Heart left ventricle (tissue), 16 donors: Measurements from ENCODE around the gene EML6. TPM values are rescaled to one million over a fixed set of nuclear protein-coding genes. Genes with fewer than 3 reads are reported as not detected.

Experiments
- ATAC-seq, 4 donors: fragments of 200-7000 bp; cut with Tn5 transposase; one replicate each; pipeline ENCODE4 v1.9.1; 2020 to 2022; ENCODE audit warnings: moderate library complexity in 4 of 4, mild to moderate bottlenecking in 3 of 4, moderate number of reproducible peaks in 1 of 4
- DNase-seq, 5 donors: peaks; one replicate each; pipeline ENCODE4 v3.0.0-alpha.2; 2020
- H3K27ac ChIP-seq, 12 donors: fragments of 200-600 bp; sonication (generic) in 4 of 12; one replicate each; pipeline versions ENCODE4 v1.5.0 to v1.8.0; 2016 to 2022; ENCODE audit warnings: mild to moderate bottlenecking in 2 of 12
- H3K27me3 ChIP-seq, 9 donors: fragments of 200-600 bp; sonication (generic) in 2 of 9; one replicate each; pipeline versions ENCODE4 v1.5.1 to v1.8.0; 2016 to 2022; ENCODE audit warnings: mild to moderate bottlenecking in 3 of 9
- H3K36me3 ChIP-seq, 9 donors: fragments of 200-600 bp; sonication (generic) in 2 of 9; one replicate each; pipeline versions ENCODE4 v1.5.0 to v1.8.0; 2018 to 2022; ENCODE audit warnings: mild to moderate bottlenecking in 2 of 9
- H3K4me1 ChIP-seq, 12 donors: fragments of 200-600 bp; sonication (generic) in 4 of 12; one replicate each; pipeline versions ENCODE4 v1.5.0 to v1.8.0; 2016 to 2022; ENCODE audit warnings: mild to moderate bottlenecking in 3 of 12
- H3K4me3 ChIP-seq, 12 donors: fragments of 200-600 bp; sonication (generic) in 4 of 12; one replicate each; pipeline versions ENCODE4 v1.5.0 to v1.8.0; 2017 to 2022; ENCODE audit warnings: mild to moderate bottlenecking in 9 of 12, moderate library complexity in 4 of 12
- H3K9me3 ChIP-seq, 12 donors: fragments of 200-600 bp; sonication (generic) in 4 of 12; one replicate each; pipeline versions ENCODE4 v1.5.0 to v1.8.0; 2016 to 2022; ENCODE audit warnings: mild to moderate bottlenecking in 1 of 12
- CTCF ChIP-seq, 12 donors: fragments of 200-600 bp; sonication (generic) in 4 of 12; IDR thresholded peaks; one replicate each; pipeline versions ENCODE4 v1.5.0 to v1.8.0; 2018 to 2022; ENCODE audit warnings: antibody characterized with exemption in 12 of 12, mild to moderate bottlenecking in 5 of 12
- POLR2A ChIP-seq, 2 donors: fragments of 450-650 bp; IDR thresholded peaks; one replicate each; pipeline ENCODE4 v1.6.1; 2017; ENCODE audit warnings: antibody characterized with exemption in 2 of 2, mild to moderate bottlenecking in 2 of 2, moderate library complexity in 2 of 2
- WGBS, 4 donors: extraction: QIAGEN DNeasy Blood & Tissue Kit in 2 of 4; methylation state at CpG; one replicate each; pipeline versions ENCODE4 v1.1.5 to v1.1.7; 2013 to 2018; 5-methylcytosine and 5-hydroxymethylcytosine counted together
- intact Hi-C, 10 donors: fragments of 100-400 bp; cut with DNase I; formaldehyde crosslinking; loops; one replicate each; pipeline versions ENCODE4 v1.11.1 to v1.14.2; 2022
- polyA plus RNA-seq, 2 donors: library from polyadenylated mRNA; stranded (reverse); fragments of 200-250 nt; gene quantifications; one replicate each; pipeline ENCODE4 v1.2.3, GENCODE V29; 2013
- total RNA-seq, 9 donors: library from RNA; depleted of rRNA in 2 of 9; stranded (reverse); fragments of >200 nt in 2 of 9; fragmentation: NEBNext Ultra II Directional in 3 of 9; extraction: Animal tissue kit (Norgen Biotek cat#: 25700) in 3 of 9; gene quantifications; one replicate each; pipeline versions ENCODE4 v1.1.0 to v1.2.4, GENCODE V29; 2016 to 2023
- donor health status: ischemic (EF 13 %, LVEDD 7.1; RV severe dilation, severe dysfunction).
- donor health status: healthy with polysubstance abuse.
- donor health status: DM: no; HTN: yes; CAD: no.
- donor health status: DM: no; HTN: no; CAD: no.
- donor health status: ischemic (EF 25% LVEDD 6.9; RV normal size, moderate dysfunction).
- donor health status: ischemic (EF 25% LVEDD 5.7; RV mildly dilated, moderate dysfunction).
- donor health status: healthy.
- donor health status: DM: yes; HTN: yes; CAD: no.
- donor health status: ischemic (EF 35%, LVEDD 5.7; RV mildly dilated, moderate dysfunction).
- donor health status: nonischemic (EF 11% LVEDD 7.7; RV severe dilation, severe dysfunction).
- donor health status: DM: yes; HTN: yes; CAD: no.
- donor health status: PGD.
- donor health status: ischemic (EF 29% LVEDD 5.4; RV normal size, mild dysfunction).
- donor health status: nonischemic (EF 23%, LVEDD 6.1; RV moderate dilation, normal function).

EML6 gene
- total and polyA plus RNA-seq, 11 donors, result 0.08 to 1.2 (median 0.58) TPM

GRCh38 chr2:54752439-54752838 lies 29.0 kb downstream of the EML6 start:
- no peaks in the 10 kb centered on the region for H3K4me1 ChIP-seq
- H3K27me3 ChIP-seq, result no peaks in the 10 kb centered on the region
- ATAC-seq (no peak), DNase-seq (no peak)
- 86 to 95% (median 91%) methylated on average over 1 of the region's 1 CpG for WGBS, 4 donors
- no peaks in the 10 kb centered on the region for H3K36me3 ChIP-seq
- H3K4me3 ChIP-seq, result no peak overlapping the region
- H3K27ac ChIP-seq, result no peak overlapping the region
- TF ChIP-seq POLR2A (IDR thresholded peaks at IDR 0.05) (no peak), CTCF (IDR thresholded peaks at IDR 0.05) (no peak)
- intact Hi-C loops, result no loop called here
- H3K9me3 ChIP-seq, result peaks cover 0 to 9% (median 0%) of the 10 kb centered on the region in 12 donors

- H3K9me3 ChIP-seq, result peaks cover 0 to 9% (median 0%) of the 10 kb centered on the region in 12 donors
- intact Hi-C loops, result no loop called here
- no peaks in the 10 kb centered on the region for H3K4me1 ChIP-seq
- DNase-seq (no peak), ATAC-seq (no peak)
- H3K27me3 ChIP-seq, result no peaks in the 10 kb centered on the region
- H3K36me3 ChIP-seq, result no peaks in the 10 kb centered on the region
- no peak overlapping the region for H3K4me3 ChIP-seq
- WGBS, 4 donors, result 68 to 73% (median 70%) methylated on average over 9 of the region's 9 CpGs
- no peak overlapping the region for H3K27ac ChIP-seq
- no peak for TF ChIP-seq POLR2A (IDR thresholded peaks at IDR 0.05)
Measured at GRCh38 chr2:54755641-54756326, 32.3 kb downstream of the EML6 start.

GRCh38 chr2:54757500-54757899 lies 34.0 kb downstream of the EML6 start:
- TF ChIP-seq CTCF (IDR thresholded peaks at IDR 0.05) (no peak), POLR2A (IDR thresholded peaks at IDR 0.05) (no peak)
- no peak overlapping the region for H3K27ac ChIP-seq
- no peak overlapping the region for H3K4me3 ChIP-seq
- DNase-seq (no peak), ATAC-seq (no peak)
- 77 to 83% (median 81%) methylated on average over 4 of the region's 4 CpGs for WGBS, 4 donors
- H3K36me3 ChIP-seq, result no peaks in the 10 kb centered on the region
- H3K4me1 ChIP-seq, result no peaks in the 10 kb centered on the region
- peaks cover 0 to 7% (median 0%) of the 10 kb centered on the region in 12 donors for H3K9me3 ChIP-seq
- no peaks in the 10 kb centered on the region for H3K27me3 ChIP-seq
- intact Hi-C loops, result no loop called here

- TF ChIP-seq CTCF (IDR thresholded peaks at IDR 0.05) (no peak), POLR2A (IDR thresholded peaks at IDR 0.05) (no peak)
- no peak overlapping the region for H3K27ac ChIP-seq
- H3K4me3 ChIP-seq, result no peak overlapping the region
- ATAC-seq, result no peak
- no peak for DNase-seq
- no peaks in the 10 kb centered on the region for H3K9me3 ChIP-seq
- no peaks in the 10 kb centered on the region for H3K27me3 ChIP-seq
- H3K4me1 ChIP-seq, result no peaks in the 10 kb centered on the region
- intact Hi-C loops, result no loop called here
- whole genome bisulfite sequencing, 4 donors, result 45 to 88% (median 81%) methylated on average over 1 of the region's 1 CpG
- no peaks in the 10 kb centered on the region for H3K36me3 ChIP-seq
Measured at GRCh38 chr2:54758951-54759350, 35.5 kb downstream of the EML6 start.

- intact Hi-C loops, result no loop called here
- ATAC-seq, result no peak
- 91 to 98% (median 95%) methylated on average over 2 of the region's 2 CpGs for WGBS, 4 donors
- TF ChIP-seq CTCF (IDR thresholded peaks at IDR 0.05) (no peak), POLR2A (IDR thresholded peaks at IDR 0.05) (no peak)
- Histone ChIP-seq H3K27ac (no peak overlapping the region), H3K36me3 (no peaks in the 10 kb centered on the region), H3K4me3 (no peak overlapping the region), H3K9me3 (no peaks in the 10 kb centered on the region), H3K27me3 (no peaks in the 10 kb centered on the region), H3K4me1 (no peaks in the 10 kb centered on the region)
- DNase-seq, result no peak
Measured at GRCh38 chr2:54760310-54760709, 36.8 kb downstream of the EML6 start.
